GM19452 (cell line): ENCODE data around the gene CLDN2.
"Not testable (repeated sequence)": the region's sequence is repeated elsewhere in the genome, so short reads cannot be mapped to it uniquely, and the experiment has no call there.

ENCODE experiments used
- ATAC-seq: cut with Tn5 transposase; IDR thresholded peaks from one replicate; pipeline ENCODE4 v1.9.1; 2021; ENCODE audit not compliant: unreplicated experiment

The CLDN2 gene

GRCh38 chrX:106955004-106955772 is 35.0 kb downstream of the CLDN2 start:
- no peak for ATAC-seq

DNA sequence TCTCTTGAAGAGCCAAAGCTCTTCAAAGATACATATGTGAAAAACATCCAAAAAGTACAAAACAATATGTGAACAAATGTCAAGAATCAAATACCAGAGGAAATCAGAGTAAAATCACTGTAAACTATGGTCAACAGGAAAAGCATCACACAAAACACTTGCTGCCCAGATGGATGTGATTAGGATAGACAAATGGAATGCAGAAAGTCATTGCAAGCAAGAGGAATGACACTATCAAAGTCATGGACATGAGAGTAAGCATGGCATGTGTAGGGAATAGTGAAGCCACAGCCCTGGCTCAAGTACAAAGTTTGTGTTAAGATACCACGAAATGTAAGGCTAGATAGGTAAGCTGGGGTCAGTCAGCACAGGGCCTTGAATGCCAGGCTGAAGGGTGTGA is 37.7 kb downstream of the CLDN2 start:
- ATAC-seq, result no peak

DNA sequence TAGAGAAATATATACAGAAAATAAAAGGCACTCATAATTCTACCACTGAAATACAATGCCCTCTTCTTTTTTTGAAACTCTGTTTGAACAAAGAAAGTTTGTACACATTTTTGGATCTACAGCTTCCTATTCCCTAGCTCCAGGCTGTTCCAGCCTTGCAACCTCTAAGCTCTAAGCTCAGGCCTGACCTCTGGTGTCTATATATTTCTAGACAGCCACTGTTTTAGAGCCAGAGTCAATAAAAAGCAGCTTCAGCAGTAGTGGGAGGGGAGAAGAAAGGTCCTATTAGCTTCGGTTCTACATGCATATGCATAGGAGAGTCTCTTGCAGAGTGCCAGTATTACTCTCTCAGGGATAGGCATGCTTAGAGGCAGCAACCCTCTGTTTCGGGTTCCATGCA is 39.7 kb downstream of the CLDN2 start:
- ATAC-seq, result no peak

GRCh38 chrX:106963111-106963510 is 42.9 kb downstream of the CLDN2 start:
- ATAC-seq, result no peak

DNA sequence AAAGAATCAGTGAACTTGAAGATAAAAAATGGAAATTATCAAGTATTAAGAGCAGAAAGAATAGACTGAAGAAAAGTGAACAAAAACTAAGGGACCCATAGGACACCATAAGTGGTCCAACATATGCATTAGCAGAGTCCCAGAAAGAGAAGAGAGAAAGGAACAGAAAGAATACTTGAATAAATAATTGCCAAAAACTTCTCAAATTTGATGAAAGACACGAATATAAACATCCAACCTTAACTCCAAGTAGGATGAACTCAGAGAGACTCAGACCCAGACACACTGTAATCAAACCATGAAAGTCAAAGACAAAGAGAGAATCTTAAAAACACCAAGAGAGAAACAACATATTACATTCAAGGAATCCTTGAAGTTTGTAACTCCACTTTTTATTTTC is 44.1 kb downstream of the CLDN2 start:
- ATAC-seq, result no peak

GRCh38 chrX:106966547-106966946 is 46.3 kb downstream of the CLDN2 start:
- ATAC-seq, result not testable (repeated sequence)

DNA sequence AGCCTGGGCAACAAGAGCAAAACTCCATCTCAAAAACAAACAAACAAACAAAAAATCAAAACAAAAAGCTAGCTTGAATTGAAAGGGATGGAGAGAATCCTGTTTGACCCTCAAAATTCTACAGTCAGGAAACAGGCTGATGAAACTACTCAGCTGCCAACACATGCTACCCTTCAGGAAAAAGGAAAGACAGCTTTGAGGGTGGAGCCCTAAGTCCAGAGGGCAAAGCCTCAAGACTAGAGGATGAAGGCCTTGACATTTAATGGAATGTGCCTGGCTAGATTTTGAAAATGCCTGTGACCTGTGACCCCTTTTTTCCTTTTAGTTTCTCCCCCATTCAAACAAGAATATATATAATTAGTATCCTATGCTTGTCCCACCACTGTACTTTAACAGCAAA is 52.7 kb downstream of the CLDN2 start:
- no peak for ATAC-seq

DNA sequence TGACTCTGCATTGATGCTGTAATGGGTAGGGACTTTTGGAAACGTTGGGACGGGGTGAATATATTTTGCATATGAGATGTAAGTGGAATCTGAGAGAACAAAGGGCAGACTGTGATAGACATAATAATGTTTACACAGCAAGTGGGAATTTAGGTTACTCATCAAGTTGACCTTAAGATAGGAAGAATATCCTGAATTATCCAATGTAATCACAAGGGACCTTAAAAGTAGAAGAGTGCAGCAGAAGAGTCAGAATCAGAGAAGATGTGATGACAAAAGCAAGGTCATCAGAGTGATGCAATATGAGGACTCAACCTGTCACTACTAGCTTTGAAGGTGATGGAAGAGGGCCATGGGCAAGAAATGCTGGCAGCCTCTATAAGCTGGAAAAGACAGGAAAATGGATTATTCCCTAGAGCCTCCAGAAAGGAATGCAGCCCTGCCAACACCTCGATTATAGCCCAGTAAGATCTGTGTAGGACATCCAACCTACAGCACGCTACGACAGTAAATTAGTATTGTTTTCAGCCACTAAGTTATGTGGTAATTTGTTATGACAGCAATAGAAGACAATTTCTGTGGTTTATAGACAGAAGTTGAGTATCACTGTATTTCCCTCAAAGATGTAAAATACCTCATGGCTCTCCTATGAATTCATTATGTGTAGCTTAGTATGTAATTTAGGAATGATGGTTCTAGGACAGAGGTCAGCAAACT is 53.4 kb downstream of the CLDN2 start:
- no peak for ATAC-seq

DNA sequence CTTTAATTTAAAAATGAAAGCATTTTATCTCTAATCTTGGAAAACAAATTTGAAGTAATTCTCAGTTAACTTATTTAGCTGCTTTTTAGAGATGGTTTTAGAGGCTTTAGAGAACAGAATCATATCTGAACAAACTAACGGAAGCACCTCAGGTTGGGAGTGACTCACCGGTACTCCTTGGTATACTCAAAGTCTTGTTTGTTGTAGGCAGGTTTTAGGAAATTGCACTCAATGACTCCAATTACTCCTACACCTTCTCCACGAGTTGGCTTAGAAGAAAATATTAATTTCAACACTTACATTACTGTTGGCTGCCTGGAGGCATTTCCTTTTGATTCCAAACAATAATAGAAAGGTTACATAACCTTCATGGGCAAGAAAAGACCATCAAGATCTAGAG is 56.2 kb downstream of the CLDN2 start:
- ATAC-seq, result no peak
